ENCODE results near the gene NF1.

DNA sequence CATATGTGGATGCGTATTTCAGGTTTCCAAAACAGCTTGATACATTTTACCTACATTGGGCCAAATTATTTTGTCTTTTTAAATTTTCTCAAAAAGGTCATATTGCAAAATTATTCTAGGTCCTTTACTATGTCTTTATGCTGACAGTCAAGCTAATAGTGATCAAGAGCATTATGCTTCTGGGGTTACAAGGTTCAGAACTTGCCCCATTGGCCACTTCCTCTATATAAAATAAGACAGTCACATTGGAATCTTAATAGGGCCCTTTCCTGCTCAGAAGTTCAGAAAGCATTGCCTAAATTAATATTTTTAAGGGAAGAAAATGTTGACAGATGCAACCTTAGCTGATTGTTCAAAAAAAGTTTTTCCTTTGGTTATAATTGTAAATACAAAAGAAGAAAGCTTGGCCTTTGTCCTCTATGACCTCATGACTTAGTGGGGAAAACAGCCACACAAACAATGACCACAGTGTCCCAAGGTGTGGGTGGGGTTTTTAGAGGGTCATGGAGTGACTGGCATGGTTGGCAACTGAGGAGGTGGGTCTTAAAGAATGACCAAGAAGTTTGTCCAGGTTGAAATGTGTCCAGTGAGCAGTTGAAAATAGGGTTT lies 284.9 kb downstream of the NF1 start:
- TF ChIP-seq, protein P1, sequence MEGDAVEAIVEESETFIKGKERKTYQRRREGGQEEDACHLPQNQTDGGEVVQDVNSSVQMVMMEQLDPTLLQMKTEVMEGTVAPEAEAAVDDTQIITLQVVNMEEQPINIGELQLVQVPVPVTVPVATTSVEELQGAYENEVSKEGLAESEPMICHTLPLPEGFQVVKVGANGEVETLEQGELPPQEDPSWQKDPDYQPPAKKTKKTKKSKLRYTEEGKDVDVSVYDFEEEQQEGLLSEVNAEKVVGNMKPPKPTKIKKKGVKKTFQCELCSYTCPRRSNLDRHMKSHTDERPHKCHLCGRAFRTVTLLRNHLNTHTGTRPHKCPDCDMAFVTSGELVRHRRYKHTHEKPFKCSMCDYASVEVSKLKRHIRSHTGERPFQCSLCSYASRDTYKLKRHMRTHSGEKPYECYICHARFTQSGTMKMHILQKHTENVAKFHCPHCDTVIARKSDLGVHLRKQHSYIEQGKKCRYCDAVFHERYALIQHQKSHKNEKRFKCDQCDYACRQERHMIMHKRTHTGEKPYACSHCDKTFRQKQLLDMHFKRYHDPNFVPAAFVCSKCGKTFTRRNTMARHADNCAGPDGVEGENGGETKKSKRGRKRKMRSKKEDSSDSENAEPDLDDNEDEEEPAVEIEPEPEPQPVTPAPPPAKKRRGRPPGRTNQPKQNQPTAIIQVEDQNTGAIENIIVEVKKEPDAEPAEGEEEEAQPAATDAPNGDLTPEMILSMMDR (IDR thresholded peaks at IDR 0.05; ENCODE audit: low read depth, low read length) = no peak
- no peak for TF ChIP-seq EZH2phosphoT487 (IDR thresholded peaks at IDR 0.05; ENCODE audit: low read depth)

All from OCI-LY3 (cell line).